ENCODE results near the gene IREB2.
A peak's percentile ranks its signal among the peaks of the same experiment; 100 is the strongest.

IREB2 gene

GRCh38 chr15:78391781-78392180 is 46.2 kb upstream of the IREB2 start:
- Histone ChIP-seq H3K27me3 (ENCODE audit: insufficient read depth, insufficient read length) (no peaks in the 10 kb centered on the region), H3K9ac (ENCODE audit: insufficient read length, low read depth) (no peak overlapping the region), H3K36me3 (ENCODE audit: insufficient read depth, insufficient read length, low read length) (no peaks in the 10 kb centered on the region), H3K4me3 (ENCODE audit: insufficient read length, low read depth) (no peak overlapping the region), H3K4me1 (ENCODE audit: insufficient read depth, insufficient read length) (peaks cover 16% of the 10 kb centered on the region), H3K9me3 (ENCODE audit: insufficient read depth, low read length) (no peaks in the 10 kb centered on the region)
- no peak for DNase-seq (ENCODE audit: low read depth, low spot score)
- TF ChIP-seq SUZ12 (IDR thresholded peaks at IDR 0.05; ENCODE audit: extremely low read depth, insufficient read depth, insufficient read length): no peak
- no peak for TF ChIP-seq YY1 (IDR thresholded peaks at IDR 0.05; ENCODE audit: insufficient read depth, insufficient read length)
- no peak for TF ChIP-seq ZNF274 (IDR thresholded peaks at IDR 0.05; ENCODE audit: low read depth, low read length)

GRCh38 chr15:78392430-78392829 is 45.6 kb upstream of the IREB2 start:
- Histone ChIP-seq H3K9me3 (ENCODE audit: insufficient read depth, low read length) (no peaks in the 10 kb centered on the region), H3K27me3 (ENCODE audit: insufficient read depth, insufficient read length) (no peaks in the 10 kb centered on the region), H3K36me3 (ENCODE audit: insufficient read depth, insufficient read length, low read length) (no peaks in the 10 kb centered on the region), H3K4me3 (ENCODE audit: insufficient read length, low read depth) (no peak overlapping the region), H3K9ac (ENCODE audit: insufficient read length, low read depth) (peak overlapping the region; percentile 12), H3K4me1 (ENCODE audit: insufficient read depth, insufficient read length) (peaks cover 16% of the 10 kb centered on the region)
- TF ChIP-seq YY1 (IDR thresholded peaks at IDR 0.05; ENCODE audit: insufficient read depth, insufficient read length): no peak
- no peak for TF ChIP-seq SUZ12 (IDR thresholded peaks at IDR 0.05; ENCODE audit: extremely low read depth, insufficient read depth, insufficient read length)
- TF ChIP-seq ZNF274 (IDR thresholded peaks at IDR 0.05; ENCODE audit: low read depth, low read length): no peak
- DNase-seq (ENCODE audit: low read depth, low spot score): no peak

GRCh38 chr15:78393137-78393536 is 44.9 kb upstream of the IREB2 start:
- H3K27me3 ChIP-seq (ENCODE audit: insufficient read depth, insufficient read length): no peaks in the 10 kb centered on the region
- DNase-seq (ENCODE audit: low read depth, low spot score): no peak
- peaks cover 16% of the 10 kb centered on the region for H3K4me1 ChIP-seq (ENCODE audit: insufficient read depth, insufficient read length)
- TF ChIP-seq ZNF274 (IDR thresholded peaks at IDR 0.05; ENCODE audit: low read depth, low read length): no peak
- no peak for TF ChIP-seq YY1 (IDR thresholded peaks at IDR 0.05; ENCODE audit: insufficient read depth, insufficient read length)
- TF ChIP-seq SUZ12 (IDR thresholded peaks at IDR 0.05; ENCODE audit: extremely low read depth, insufficient read depth, insufficient read length): no peak
- no peak overlapping the region for H3K4me3 ChIP-seq (ENCODE audit: insufficient read length, low read depth)
- H3K36me3 ChIP-seq (ENCODE audit: insufficient read depth, insufficient read length, low read length): no peaks in the 10 kb centered on the region
- H3K9ac ChIP-seq (ENCODE audit: insufficient read length, low read depth): no peak overlapping the region
- H3K9me3 ChIP-seq (ENCODE audit: insufficient read depth, low read length): no peaks in the 10 kb centered on the region

GRCh38 chr15:78394026-78394425 is 44.0 kb upstream of the IREB2 start:
- no peaks in the 10 kb centered on the region for H3K27me3 ChIP-seq (ENCODE audit: insufficient read depth, insufficient read length)
- peak overlapping the region; percentile 5 for H3K9ac ChIP-seq (ENCODE audit: insufficient read length, low read depth)
- no peaks in the 10 kb centered on the region for H3K9me3 ChIP-seq (ENCODE audit: insufficient read depth, low read length)
- DNase-seq (ENCODE audit: low read depth, low spot score): no peak
- no peaks in the 10 kb centered on the region for H3K36me3 ChIP-seq (ENCODE audit: insufficient read depth, insufficient read length, low read length)
- H3K4me3 ChIP-seq (ENCODE audit: insufficient read length, low read depth): no peak overlapping the region
- TF ChIP-seq SUZ12 (IDR thresholded peaks at IDR 0.05; ENCODE audit: extremely low read depth, insufficient read depth, insufficient read length): no peak
- no peak for TF ChIP-seq YY1 (IDR thresholded peaks at IDR 0.05; ENCODE audit: insufficient read depth, insufficient read length)
- no peak for TF ChIP-seq ZNF274 (IDR thresholded peaks at IDR 0.05; ENCODE audit: low read depth, low read length)
- peaks cover 14% of the 10 kb centered on the region for H3K4me1 ChIP-seq (ENCODE audit: insufficient read depth, insufficient read length)

- no peak overlapping the region for H3K4me3 ChIP-seq (ENCODE audit: insufficient read length, low read depth)
- H3K4me1 ChIP-seq (ENCODE audit: insufficient read depth, insufficient read length): peaks cover 10% of the 10 kb centered on the region
- no peak overlapping the region for H3K9ac ChIP-seq (ENCODE audit: insufficient read length, low read depth)
- no peaks in the 10 kb centered on the region for H3K9me3 ChIP-seq (ENCODE audit: insufficient read depth, low read length)
- DNase-seq (ENCODE audit: low read depth, low spot score): peak; percentile 90
- no peaks in the 10 kb centered on the region for H3K27me3 ChIP-seq (ENCODE audit: insufficient read depth, insufficient read length)
- TF ChIP-seq ZNF274 (IDR thresholded peaks at IDR 0.05; ENCODE audit: low read depth, low read length) (no peak), YY1 (IDR thresholded peaks at IDR 0.05; ENCODE audit: insufficient read depth, insufficient read length) (peak; percentile 44)
- no peaks in the 10 kb centered on the region for H3K36me3 ChIP-seq (ENCODE audit: insufficient read depth, insufficient read length, low read length)
Observed at GRCh38 chr15:78394981-78395616, 42.9 kb upstream of the IREB2 start.

GRCh38 chr15:78396186-78396814 is 41.7 kb upstream of the IREB2 start:
- no peaks in the 10 kb centered on the region for H3K9me3 ChIP-seq (ENCODE audit: insufficient read depth, low read length)
- H3K9ac ChIP-seq (ENCODE audit: insufficient read length, low read depth): no peak overlapping the region
- peaks cover 10% of the 10 kb centered on the region for H3K4me1 ChIP-seq (ENCODE audit: insufficient read depth, insufficient read length)
- no peak overlapping the region for H3K4me3 ChIP-seq (ENCODE audit: insufficient read length, low read depth)
- TF ChIP-seq YY1 (IDR thresholded peaks at IDR 0.05; ENCODE audit: insufficient read depth, insufficient read length): no peak
- no peak for TF ChIP-seq ZNF274 (IDR thresholded peaks at IDR 0.05; ENCODE audit: low read depth, low read length)
- TF ChIP-seq SUZ12 (IDR thresholded peaks at IDR 0.05; ENCODE audit: extremely low read depth, insufficient read depth, insufficient read length): no peak
- H3K36me3 ChIP-seq (ENCODE audit: insufficient read depth, insufficient read length, low read length): no peaks in the 10 kb centered on the region
- H3K27me3 ChIP-seq (ENCODE audit: insufficient read depth, insufficient read length): no peaks in the 10 kb centered on the region
- no peak for DNase-seq (ENCODE audit: low read depth, low spot score)

GRCh38 chr15:78396976-78397375 is 41.0 kb upstream of the IREB2 start:
- TF ChIP-seq YY1 (IDR thresholded peaks at IDR 0.05; ENCODE audit: insufficient read depth, insufficient read length): no peak
- TF ChIP-seq SUZ12 (IDR thresholded peaks at IDR 0.05; ENCODE audit: extremely low read depth, insufficient read depth, insufficient read length): no peak
- TF ChIP-seq ZNF274 (IDR thresholded peaks at IDR 0.05; ENCODE audit: low read depth, low read length): no peak
- Histone ChIP-seq H3K4me3 (ENCODE audit: insufficient read length, low read depth) (no peak overlapping the region), H3K9me3 (ENCODE audit: insufficient read depth, low read length) (no peaks in the 10 kb centered on the region), H3K9ac (ENCODE audit: insufficient read length, low read depth) (no peak overlapping the region), H3K4me1 (ENCODE audit: insufficient read depth, insufficient read length) (peaks cover 9% of the 10 kb centered on the region), H3K36me3 (ENCODE audit: insufficient read depth, insufficient read length, low read length) (no peaks in the 10 kb centered on the region), H3K27me3 (ENCODE audit: insufficient read depth, insufficient read length) (no peaks in the 10 kb centered on the region)
- DNase-seq (ENCODE audit: low read depth, low spot score): no peak

Measured in NT2/D1 (cell line).